Lung (tissue), 12 donors: Measurements from ENCODE around the gene TTYH3. TPM values are rescaled to one million over a fixed set of nuclear protein-coding genes. Genes with fewer than 3 reads are reported as not detected.

Experiments used
- ATAC-seq: fragments of 200-7000 bp; cut with Tn5 transposase; one replicate; pipeline ENCODE4 v1.9.1; 2020; ENCODE audit warnings: moderate number of reproducible peaks; ENCODE audit not compliant: insufficient read depth, low FRiP score
- DNase-seq, 3 donors: peaks; one replicate each; pipeline ENCODE4 v3.0.0-alpha.2; 2013 to 2017
- H3K27ac ChIP-seq, 2 donors: one replicate each; pipeline ENCODE4 v1.5.1; 2013; ENCODE audit warnings: mild to moderate bottlenecking in 2 of 2, moderate library complexity in 2 of 2, control low read depth in 1 of 2, inconsistent platforms in 1 of 2, low read depth in 1 of 2, low read length in 1 of 2
- H3K27me3 ChIP-seq, 3 donors: one replicate each; pipeline ENCODE4 v1.5.1; 2013; ENCODE audit warnings: low read length in 2 of 3; ENCODE audit not compliant: control insufficient read depth in 3 of 3, insufficient read depth in 3 of 3
- H3K36me3 ChIP-seq, 4 donors: one replicate each; pipeline ENCODE4 v1.5.1; 2013; ENCODE audit warnings: low read length in 4 of 4, mild to moderate bottlenecking in 1 of 4, moderate library complexity in 1 of 4; ENCODE audit not compliant: control insufficient read depth in 4 of 4, insufficient read depth in 4 of 4
- H3K4me1 ChIP-seq, 5 donors: one replicate each; pipeline ENCODE4 v1.5.1; 2013; ENCODE audit warnings: low read length in 5 of 5, mild to moderate bottlenecking in 2 of 5, moderate library complexity in 1 of 5; ENCODE audit not compliant: control insufficient read depth in 5 of 5, insufficient read depth in 5 of 5
- H3K4me3 ChIP-seq: one replicate; pipeline ENCODE4 v1.5.1; 2013; ENCODE audit warnings: mild to moderate bottlenecking, control low read depth, moderate library complexity
- H3K9ac ChIP-seq, 2 donors: one replicate each; pipeline ENCODE4 v1.5.1; 2013; ENCODE audit warnings: low read length in 2 of 2, control low read depth in 1 of 2; ENCODE audit not compliant: insufficient read depth in 1 of 2
- H3K9me3 ChIP-seq, 4 donors: one replicate each; pipeline ENCODE4 v1.5.1; 2013; ENCODE audit warnings: low read length in 3 of 4, mild to moderate bottlenecking in 1 of 4, moderate library complexity in 1 of 4; ENCODE audit not compliant: control insufficient read depth in 4 of 4, insufficient read depth in 3 of 4
- WGBS, 2 donors: extraction: QIAGEN DNeasy Blood & Tissue Kit; methylation state at CpG; one replicate each; pipeline ENCODE4 v1.1.7; 2013; 5-methylcytosine and 5-hydroxymethylcytosine counted together
- polyA plus RNA-seq, 2 donors: library from polyadenylated mRNA; stranded (reverse); fragments of 200-250 nt; gene quantifications; one replicate each; pipeline ENCODE4 v1.2.1, GENCODE V29; 2013
- total RNA-seq, 2 donors: library from RNA; depleted of rRNA in 1 of 2; stranded (reverse); fragments of >200 nt in 1 of 2; gene quantifications; one replicate each; pipeline ENCODE4 v1.2.1, GENCODE V29; 2014 to 2021
- TF ChIP-seq, protein P1 (sequence below): IDR thresholded peaks from 2 replicates; pipeline ENCODE4 v1.5.1; 2012; ENCODE audit warnings: mild to moderate bottlenecking; ENCODE audit errors: control extremely low read depth, extremely low read depth
- donor health status: control.
- donor health status: control.
- donor health status: Bipolar disorder and iron deficiency.
- donor health status: healthy.
- donor health status: DM: yes; HTN: yes; CAD: no.

Gene TTYH3
- total and polyA plus RNA-seq, 4 donors, result 14.3 to 74.0 (median 55.8) TPM

- H3K27ac ChIP-seq, result no peak overlapping the region
- peaks cover 0 to 48% (median 13%) of the 10 kb centered on the region in 5 donors for H3K4me1 ChIP-seq
- peaks cover 0 to 6% (median 1%) of the 10 kb centered on the region in 4 donors for H3K36me3 ChIP-seq
- H3K4me3 ChIP-seq, result no peak overlapping the region
- no peak overlapping the region for H3K9ac ChIP-seq
- 80 to 82% methylated on average over 14 of the region's 14 CpGs for WGBS, 2 donors
- no peaks in the 10 kb centered on the region for H3K9me3 ChIP-seq
- TF ChIP-seq, protein P1, sequence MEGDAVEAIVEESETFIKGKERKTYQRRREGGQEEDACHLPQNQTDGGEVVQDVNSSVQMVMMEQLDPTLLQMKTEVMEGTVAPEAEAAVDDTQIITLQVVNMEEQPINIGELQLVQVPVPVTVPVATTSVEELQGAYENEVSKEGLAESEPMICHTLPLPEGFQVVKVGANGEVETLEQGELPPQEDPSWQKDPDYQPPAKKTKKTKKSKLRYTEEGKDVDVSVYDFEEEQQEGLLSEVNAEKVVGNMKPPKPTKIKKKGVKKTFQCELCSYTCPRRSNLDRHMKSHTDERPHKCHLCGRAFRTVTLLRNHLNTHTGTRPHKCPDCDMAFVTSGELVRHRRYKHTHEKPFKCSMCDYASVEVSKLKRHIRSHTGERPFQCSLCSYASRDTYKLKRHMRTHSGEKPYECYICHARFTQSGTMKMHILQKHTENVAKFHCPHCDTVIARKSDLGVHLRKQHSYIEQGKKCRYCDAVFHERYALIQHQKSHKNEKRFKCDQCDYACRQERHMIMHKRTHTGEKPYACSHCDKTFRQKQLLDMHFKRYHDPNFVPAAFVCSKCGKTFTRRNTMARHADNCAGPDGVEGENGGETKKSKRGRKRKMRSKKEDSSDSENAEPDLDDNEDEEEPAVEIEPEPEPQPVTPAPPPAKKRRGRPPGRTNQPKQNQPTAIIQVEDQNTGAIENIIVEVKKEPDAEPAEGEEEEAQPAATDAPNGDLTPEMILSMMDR, result no peak
- no peaks in the 10 kb centered on the region for H3K27me3 ChIP-seq
- DNase-seq, result peak in 2 of 3 donors; percentile 41 to 65
- no peak for ATAC-seq
Measured at GRCh38 chr7:2610898-2611297, 20.9 kb upstream of the TTYH3 start.

GRCh38 chr7:2611401-2611800 lies 20.4 kb upstream of the TTYH3 start:
- H3K36me3 ChIP-seq, result peaks cover 0 to 4% (median 0%) of the 10 kb centered on the region in 4 donors
- no peak overlapping the region for H3K9ac ChIP-seq
- no peak for DNase-seq
- H3K9me3 ChIP-seq, result no peaks in the 10 kb centered on the region
- WGBS, 2 donors, result 91 to 95% methylated on average over 11 of the region's 11 CpGs
- H3K4me3 ChIP-seq, result no peak overlapping the region
- ATAC-seq, result no peak
- H3K27me3 ChIP-seq, result no peaks in the 10 kb centered on the region
- peaks cover 0 to 44% (median 13%) of the 10 kb centered on the region in 5 donors for H3K4me1 ChIP-seq
- H3K27ac ChIP-seq, result no peak overlapping the region
- TF ChIP-seq, protein P1, result no peak

- WGBS, 2 donors, result 93 to 96% methylated on average over 10 of the region's 10 CpGs
- Histone ChIP-seq H3K9me3 (no peaks in the 10 kb centered on the region), H3K9ac (no peak overlapping the region), H3K4me1 (peaks cover 0 to 44% (median 13%) of the 10 kb centered on the region in 5 donors), H3K27ac (no peak overlapping the region), H3K4me3 (no peak overlapping the region), H3K27me3 (no peaks in the 10 kb centered on the region), H3K36me3 (peaks cover 0 to 4% (median 0%) of the 10 kb centered on the region in 4 donors)
- DNase-seq (no peak), ATAC-seq (no peak)
- TF ChIP-seq, protein P1, result no peak
Measured at GRCh38 chr7:2611922-2612321, 19.9 kb upstream of the TTYH3 start.
